WTC11 (cell line): ENCODE results near the gene IL2RG. TPM values are rescaled to one million over a fixed set of nuclear protein-coding genes. Genes with fewer than 3 reads are reported as not detected.
A peak's percentile ranks its signal among the peaks of the same experiment; 100 is the strongest.

Source experiments
- ATAC-seq: fragments of 200-7000 bp; cut with Tn5 transposase; 2 replicates; pipeline ENCODE4 v1.10.0; 2021; ENCODE audit warnings: mild to moderate bottlenecking, moderate library complexity
- CTCF ChIA-PET: fragments of 300-600 bp; sonication (Branson Sonifier 250); formaldehyde crosslinking; loops from one replicate; lab custom pipeline; 2021; ENCODE audit warnings: antibody characterized with exemption; lab: Charles Lee
- POLR2A ChIA-PET: fragments of 350-600 bp; sonication (Branson Sonifier 250); formaldehyde crosslinking; loops from one replicate; lab custom pipeline; 2021; ENCODE audit warnings: antibody characterized with exemption; lab: Charles Lee
- DNase-seq: peaks from one replicate; pipeline ENCODE4 v3.0.0; 2021; ENCODE audit warnings: low spot score
- H3K27ac Mint-ChIP-seq: 2 replicates; pipeline ENCODE4 v1.8.0; 2021; ENCODE audit warnings: mixed read lengths
- H3K27me3 Mint-ChIP-seq: 2 replicates; pipeline ENCODE4 v1.8.0; 2021; ENCODE audit warnings: low read depth, mild to moderate bottlenecking, moderate library complexity, mixed read lengths
- H3K36me3 Mint-ChIP-seq: 2 replicates; pipeline ENCODE4 v1.8.0; 2021; ENCODE audit warnings: mixed read lengths
- H3K4me1 Mint-ChIP-seq: 2 replicates; pipeline ENCODE4 v1.8.0; 2022; ENCODE audit warnings: mixed read lengths
- H3K4me3 Mint-ChIP-seq: 2 replicates; pipeline ENCODE4 v1.8.0; 2021; ENCODE audit warnings: mild to moderate bottlenecking, moderate library complexity, mixed read lengths
- H3K9me3 Mint-ChIP-seq: 2 replicates; pipeline ENCODE4 v1.8.0; 2021; ENCODE audit warnings: mixed read lengths
- ATF2 ChIP-seq: sonication (generic); formaldehyde crosslinking; IDR thresholded peaks from 2 replicates; pipeline ENCODE4 v1.8.1; 2022; ENCODE audit warnings: low read depth, missing genetic modification reagents, borderline replicate concordance
- CBFB ChIP-seq: sonication (generic); formaldehyde crosslinking; IDR thresholded peaks from 2 replicates; pipeline ENCODE4 v1.8.1; 2022; ENCODE audit warnings: mild to moderate bottlenecking, low read depth, missing genetic modification reagents
- ETV6 ChIP-seq: sonication (generic); formaldehyde crosslinking; IDR thresholded peaks from 2 replicates; pipeline ENCODE4 v1.8.1; 2022; ENCODE audit warnings: mild to moderate bottlenecking, missing genetic modification reagents
- IRF1 ChIP-seq: sonication (generic); formaldehyde crosslinking; IDR thresholded peaks from 2 replicates; pipeline ENCODE4 v1.8.0; 2023; ENCODE audit warnings: missing genetic modification reagents
- PRRX2 ChIP-seq: fragments of 250-450 bp; sonication (Bioruptor Pico); IDR thresholded peaks from 2 replicates; pipeline ENCODE4 v1.8.0; 2021; ENCODE audit warnings: mild to moderate bottlenecking
- RELA ChIP-seq: sonication (generic); formaldehyde crosslinking; IDR thresholded peaks from 2 replicates; pipeline ENCODE4 v1.8.1; 2022; ENCODE audit warnings: missing genetic modification reagents, mild to moderate bottlenecking, borderline replicate concordance
- RORB ChIP-seq: fragments of 250-450 bp; sonication (Bioruptor Pico); IDR thresholded peaks from 2 replicates; pipeline ENCODE4 v1.9.0; 2021; ENCODE audit warnings: mild to moderate bottlenecking
- SMAD3 ChIP-seq: sonication (generic); formaldehyde crosslinking; IDR thresholded peaks from 2 replicates; pipeline ENCODE4 v1.8.0; 2022; ENCODE audit warnings: missing genetic modification reagents, mild to moderate bottlenecking, borderline replicate concordance
- SP1 ChIP-seq: sonication (generic); formaldehyde crosslinking; conservative IDR thresholded peaks from 2 replicates; pipeline ENCODE4 v1.8.1; 2022; ENCODE audit warnings: missing genetic modification reagents
- ZBTB21 ChIP-seq: sonication (generic); formaldehyde crosslinking; IDR thresholded peaks from 2 replicates; pipeline ENCODE4 v1.8.1; 2023; ENCODE audit warnings: mild to moderate bottlenecking, missing genetic modification reagents, borderline replicate concordance
- ZNF121 ChIP-seq: sonication (generic); formaldehyde crosslinking; IDR thresholded peaks from 2 replicates; pipeline ENCODE4 v1.8.0; 2023; ENCODE audit warnings: missing genetic modification reagents
- ZNF263 ChIP-seq: sonication (generic); formaldehyde crosslinking; IDR thresholded peaks from 2 replicates; pipeline ENCODE4 v1.8.1; 2022; ENCODE audit warnings: low read depth, mild to moderate bottlenecking, moderate library complexity, missing genetic modification reagents
- ZNF317 ChIP-seq: sonication (generic); formaldehyde crosslinking; IDR thresholded peaks from 2 replicates; pipeline ENCODE4 v1.8.1; 2023; ENCODE audit warnings: low read depth, mild to moderate bottlenecking, moderate library complexity, missing genetic modification reagents, borderline replicate concordance
- ZNF671 ChIP-seq: fragments of 250-450 bp; sonication (Bioruptor Pico); IDR thresholded peaks from 2 replicates; pipeline ENCODE4 v1.8.0; 2021; ENCODE audit warnings: mild to moderate bottlenecking
- total RNA-seq: library from RNA; stranded (reverse); gene quantifications from 3 replicates; pipeline ENCODE4 v1.2.3, GENCODE V29; 2021
- TF ChIP-seq, protein P1 (sequence below): sonication (generic); formaldehyde crosslinking; IDR thresholded peaks from 2 replicates; pipeline ENCODE4 v1.8.0; 2023; ENCODE audit warnings: mild to moderate bottlenecking, missing genetic modification reagents
- TF ChIP-seq, protein P2 (sequence below): fragments of 250-450 bp; sonication (Bioruptor Pico); IDR thresholded peaks from 2 replicates; pipeline ENCODE4 v1.9.0; 2021; ENCODE audit warnings: mild to moderate bottlenecking
- TF ChIP-seq, protein P3 (sequence below): sonication (generic); formaldehyde crosslinking; IDR thresholded peaks from 2 replicates; pipeline ENCODE4 v1.8.0; 2022; ENCODE audit warnings: missing genetic modification reagents
- TF ChIP-seq, protein P4 (sequence below): sonication (generic); formaldehyde crosslinking; IDR thresholded peaks from 2 replicates; pipeline ENCODE4 v1.8.1; 2022; ENCODE audit warnings: missing genetic modification reagents, borderline replicate concordance
- TF ChIP-seq, protein P5 (sequence below): fragments of 250-450 bp; sonication (Bioruptor Pico); IDR thresholded peaks from 2 replicates; pipeline ENCODE4 v1.9.0; 2021; ENCODE audit warnings: moderate library complexity, mild to moderate bottlenecking, inconsistent platforms, borderline replicate concordance
- TF ChIP-seq, protein P6 (sequence below): sonication (generic); formaldehyde crosslinking; IDR thresholded peaks from 2 replicates; pipeline ENCODE4 v1.8.1; 2023; ENCODE audit warnings: mild to moderate bottlenecking, missing genetic modification reagents

IL2RG gene
- total RNA-seq, 1 experiment from 2014 or later: 1.2 TPM

DNA sequence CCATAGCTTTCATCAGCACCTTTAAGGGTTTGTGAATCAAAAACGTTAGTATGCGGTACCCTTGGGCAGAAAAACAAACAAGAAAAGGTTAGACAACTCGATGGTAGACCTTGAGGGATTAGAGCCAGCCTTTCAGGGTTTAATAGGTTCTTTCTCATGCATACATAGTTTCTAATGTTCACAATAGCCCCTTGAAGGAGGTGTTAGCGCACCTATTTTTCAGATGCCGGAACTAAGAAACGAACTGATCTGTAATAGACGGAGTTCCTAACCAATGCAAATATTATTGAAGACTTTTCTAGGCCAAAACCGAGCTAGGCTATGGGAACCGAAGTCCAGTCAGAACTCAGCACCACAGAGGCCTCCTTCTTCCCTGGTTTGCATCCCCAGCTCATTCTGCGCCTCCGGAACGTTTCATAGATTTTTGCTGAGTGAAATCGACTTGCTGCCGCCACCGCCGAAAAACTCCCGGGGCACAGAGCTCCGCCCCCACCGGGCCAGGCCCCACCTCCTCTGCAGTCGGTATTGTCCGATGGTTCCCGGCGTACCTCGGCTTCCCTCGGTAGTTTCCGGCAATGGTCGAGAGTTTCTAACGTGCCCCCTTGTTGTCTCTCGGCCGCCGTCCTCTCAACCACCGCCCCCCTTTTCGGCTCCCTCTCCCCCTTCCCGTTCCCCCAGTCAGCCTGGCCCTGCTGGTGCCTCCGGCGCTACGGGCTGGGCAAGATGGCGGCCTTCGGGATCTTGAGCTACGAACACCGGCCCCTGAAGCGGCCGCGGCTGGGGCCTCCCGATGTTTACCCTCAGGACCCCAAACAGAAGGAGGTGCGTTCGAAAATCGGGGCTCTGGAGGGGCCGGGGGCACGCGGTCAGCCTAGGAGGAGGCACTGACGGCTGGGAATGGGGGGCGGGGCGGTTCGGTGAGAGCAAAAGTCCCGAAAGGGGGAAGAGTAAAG lies 6.9 kb upstream of the IL2RG start, which contains the start of gene MED12:
TSS of gene MED12 (plus strand) at position 565 of the 953 bp plus-strand sequence. CDS start at position 724, 159 bp downstream.
- 0 out of 2 replicates have a peak, but pooled peaks cover 2% of the 10 kb centered on the region for H3K4me1 Mint-ChIP-seq
- DNase-seq (peak; percentile 89), ATAC-seq (peak; percentile 99)
- H3K27me3 Mint-ChIP-seq: peaks cover 34% of the 10 kb centered on the region
- POLR2A ChIA-PET: interaction anchor here (0.6 to 1.7 kb wide), 8 partner anchors 15 to 248 kb away, joined by 3 to 7 read pairs (median 4); partner anchors contain the start of genes NONO and TAF1
- peaks cover 22% of the 10 kb centered on the region for H3K36me3 Mint-ChIP-seq
- TF ChIP-seq CBFB (no peak), ZBTB21 (no peak), ETV6 (CRISPR knock-in tag) (no peak), ZNF263 (CRISPR knock-in tag) (no peak), ZNF671 (CRISPR knock-in tag) (no peak), IRF1 (CRISPR knock-in tag) (no peak), ZNF317 (CRISPR knock-in tag) (no peak), SP1 (CRISPR knock-in tag) (no peak), RORB (CRISPR knock-in tag) (no peak), PRRX2 (no peak), ATF2 (no peak), RELA (CRISPR knock-in tag) (no peak), ZNF121 (CRISPR knock-in tag) (no peak), SMAD3 (CRISPR knock-in tag) (no peak)
- TF ChIP-seq, protein P1, sequence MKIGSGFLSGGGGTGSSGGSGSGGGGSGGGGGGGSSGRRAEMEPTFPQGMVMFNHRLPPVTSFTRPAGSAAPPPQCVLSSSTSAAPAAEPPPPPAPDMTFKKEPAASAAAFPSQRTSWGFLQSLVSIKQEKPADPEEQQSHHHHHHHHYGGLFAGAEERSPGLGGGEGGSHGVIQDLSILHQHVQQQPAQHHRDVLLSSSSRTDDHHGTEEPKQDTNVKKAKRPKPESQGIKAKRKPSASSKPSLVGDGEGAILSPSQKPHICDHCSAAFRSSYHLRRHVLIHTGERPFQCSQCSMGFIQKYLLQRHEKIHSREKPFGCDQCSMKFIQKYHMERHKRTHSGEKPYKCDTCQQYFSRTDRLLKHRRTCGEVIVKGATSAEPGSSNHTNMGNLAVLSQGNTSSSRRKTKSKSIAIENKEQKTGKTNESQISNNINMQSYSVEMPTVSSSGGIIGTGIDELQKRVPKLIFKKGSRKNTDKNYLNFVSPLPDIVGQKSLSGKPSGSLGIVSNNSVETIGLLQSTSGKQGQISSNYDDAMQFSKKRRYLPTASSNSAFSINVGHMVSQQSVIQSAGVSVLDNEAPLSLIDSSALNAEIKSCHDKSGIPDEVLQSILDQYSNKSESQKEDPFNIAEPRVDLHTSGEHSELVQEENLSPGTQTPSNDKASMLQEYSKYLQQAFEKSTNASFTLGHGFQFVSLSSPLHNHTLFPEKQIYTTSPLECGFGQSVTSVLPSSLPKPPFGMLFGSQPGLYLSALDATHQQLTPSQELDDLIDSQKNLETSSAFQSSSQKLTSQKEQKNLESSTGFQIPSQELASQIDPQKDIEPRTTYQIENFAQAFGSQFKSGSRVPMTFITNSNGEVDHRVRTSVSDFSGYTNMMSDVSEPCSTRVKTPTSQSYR (CRISPR knock-in tag): no peak
- TF ChIP-seq, protein P2, sequence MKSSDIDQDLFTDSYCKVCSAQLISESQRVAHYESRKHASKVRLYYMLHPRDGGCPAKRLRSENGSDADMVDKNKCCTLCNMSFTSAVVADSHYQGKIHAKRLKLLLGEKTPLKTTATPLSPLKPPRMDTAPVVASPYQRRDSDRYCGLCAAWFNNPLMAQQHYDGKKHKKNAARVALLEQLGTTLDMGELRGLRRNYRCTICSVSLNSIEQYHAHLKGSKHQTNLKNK (CRISPR knock-in tag): no peak
- TF ChIP-seq, protein P3, sequence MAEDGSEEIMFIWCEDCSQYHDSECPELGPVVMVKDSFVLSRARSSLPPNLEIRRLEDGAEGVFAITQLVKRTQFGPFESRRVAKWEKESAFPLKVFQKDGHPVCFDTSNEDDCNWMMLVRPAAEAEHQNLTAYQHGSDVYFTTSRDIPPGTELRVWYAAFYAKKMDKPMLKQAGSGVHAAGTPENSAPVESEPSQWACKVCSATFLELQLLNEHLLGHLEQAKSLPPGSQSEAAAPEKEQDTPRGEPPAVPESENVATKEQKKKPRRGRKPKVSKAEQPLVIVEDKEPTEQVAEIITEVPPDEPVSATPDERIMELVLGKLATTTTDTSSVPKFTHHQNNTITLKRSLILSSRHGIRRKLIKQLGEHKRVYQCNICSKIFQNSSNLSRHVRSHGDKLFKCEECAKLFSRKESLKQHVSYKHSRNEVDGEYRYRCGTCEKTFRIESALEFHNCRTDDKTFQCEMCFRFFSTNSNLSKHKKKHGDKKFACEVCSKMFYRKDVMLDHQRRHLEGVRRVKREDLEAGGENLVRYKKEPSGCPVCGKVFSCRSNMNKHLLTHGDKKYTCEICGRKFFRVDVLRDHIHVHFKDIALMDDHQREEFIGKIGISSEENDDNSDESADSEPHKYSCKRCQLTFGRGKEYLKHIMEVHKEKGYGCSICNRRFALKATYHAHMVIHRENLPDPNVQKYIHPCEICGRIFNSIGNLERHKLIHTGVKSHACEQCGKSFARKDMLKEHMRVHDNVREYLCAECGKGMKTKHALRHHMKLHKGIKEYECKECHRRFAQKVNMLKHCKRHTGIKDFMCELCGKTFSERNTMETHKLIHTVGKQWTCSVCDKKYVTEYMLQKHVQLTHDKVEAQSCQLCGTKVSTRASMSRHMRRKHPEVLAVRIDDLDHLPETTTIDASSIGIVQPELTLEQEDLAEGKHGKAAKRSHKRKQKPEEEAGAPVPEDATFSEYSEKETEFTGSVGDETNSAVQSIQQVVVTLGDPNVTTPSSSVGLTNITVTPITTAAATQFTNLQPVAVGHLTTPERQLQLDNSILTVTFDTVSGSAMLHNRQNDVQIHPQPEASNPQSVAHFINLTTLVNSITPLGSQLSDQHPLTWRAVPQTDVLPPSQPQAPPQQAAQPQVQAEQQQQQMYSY (CRISPR knock-in tag): no peak
- TF ChIP-seq, protein P4, sequence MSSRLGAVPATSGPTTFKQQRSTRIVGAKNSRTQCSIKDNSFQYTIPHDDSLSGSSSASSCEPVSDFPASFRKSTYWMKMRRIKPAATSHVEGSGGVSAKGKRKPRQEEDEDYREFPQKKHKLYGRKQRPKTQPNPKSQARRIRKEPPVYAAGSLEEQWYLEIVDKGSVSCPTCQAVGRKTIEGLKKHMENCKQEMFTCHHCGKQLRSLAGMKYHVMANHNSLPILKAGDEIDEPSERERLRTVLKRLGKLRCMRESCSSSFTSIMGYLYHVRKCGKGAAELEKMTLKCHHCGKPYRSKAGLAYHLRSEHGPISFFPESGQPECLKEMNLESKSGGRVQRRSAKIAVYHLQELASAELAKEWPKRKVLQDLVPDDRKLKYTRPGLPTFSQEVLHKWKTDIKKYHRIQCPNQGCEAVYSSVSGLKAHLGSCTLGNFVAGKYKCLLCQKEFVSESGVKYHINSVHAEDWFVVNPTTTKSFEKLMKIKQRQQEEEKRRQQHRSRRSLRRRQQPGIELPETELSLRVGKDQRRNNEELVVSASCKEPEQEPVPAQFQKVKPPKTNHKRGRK (CRISPR knock-in tag): no peak
- TF ChIP-seq, protein P5, sequence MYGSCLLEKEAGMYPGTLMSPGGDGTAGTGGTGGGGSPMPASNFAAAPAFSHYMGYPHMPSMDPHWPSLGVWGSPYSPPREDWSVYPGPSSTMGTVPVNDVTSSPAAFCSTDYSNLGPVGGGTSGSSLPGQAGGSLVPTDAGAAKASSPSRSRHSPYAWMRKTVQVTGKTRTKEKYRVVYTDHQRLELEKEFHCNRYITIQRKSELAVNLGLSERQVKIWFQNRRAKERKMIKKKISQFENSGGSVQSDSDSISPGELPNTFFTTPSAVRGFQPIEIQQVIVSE (CRISPR knock-in tag): no peak
- TF ChIP-seq, protein P6, sequence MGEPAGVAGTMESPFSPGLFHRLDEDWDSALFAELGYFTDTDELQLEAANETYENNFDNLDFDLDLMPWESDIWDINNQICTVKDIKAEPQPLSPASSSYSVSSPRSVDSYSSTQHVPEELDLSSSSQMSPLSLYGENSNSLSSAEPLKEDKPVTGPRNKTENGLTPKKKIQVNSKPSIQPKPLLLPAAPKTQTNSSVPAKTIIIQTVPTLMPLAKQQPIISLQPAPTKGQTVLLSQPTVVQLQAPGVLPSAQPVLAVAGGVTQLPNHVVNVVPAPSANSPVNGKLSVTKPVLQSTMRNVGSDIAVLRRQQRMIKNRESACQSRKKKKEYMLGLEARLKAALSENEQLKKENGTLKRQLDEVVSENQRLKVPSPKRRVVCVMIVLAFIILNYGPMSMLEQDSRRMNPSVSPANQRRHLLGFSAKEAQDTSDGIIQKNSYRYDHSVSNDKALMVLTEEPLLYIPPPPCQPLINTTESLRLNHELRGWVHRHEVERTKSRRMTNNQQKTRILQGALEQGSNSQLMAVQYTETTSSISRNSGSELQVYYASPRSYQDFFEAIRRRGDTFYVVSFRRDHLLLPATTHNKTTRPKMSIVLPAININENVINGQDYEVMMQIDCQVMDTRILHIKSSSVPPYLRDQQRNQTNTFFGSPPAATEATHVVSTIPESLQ (CRISPR knock-in tag): no peak
- H3K4me3 Mint-ChIP-seq: peak within 1 kb of the TSS; percentile 74
- CTCF ChIA-PET: interaction anchor here (0.7 to 1.7 kb wide), 8 partner anchors 10 to 148 kb away, joined by 3 to 9 read pairs (median 5); no protein-coding TSS in a partner anchor
- no peaks in the 10 kb centered on the region for H3K9me3 Mint-ChIP-seq
- peak within 1 kb of the TSS; percentile 45; the same call in 1 of the 2 replicates for H3K27ac Mint-ChIP-seq
